HG03095 (cell line): ENCODE data around the gene MAP3K15.

Source experiments
- ATAC-seq: cut with Tn5 transposase; IDR thresholded peaks from one replicate; pipeline ENCODE4 v1.9.1; 2021; ENCODE audit warnings: moderate library complexity; ENCODE audit not compliant: unreplicated experiment

Gene MAP3K15

GRCh38 chrX:19514791-19515614 lies at the start of gene MAP3K15:
TSS of gene MAP3K15 (minus strand) at chrX:19515508. CDS start at chrX:19515261, 247 bp downstream.
- no peak for ATAC-seq

- ATAC-seq = no peak
Measured at GRCh38 chrX:19564606-19565005, 49.3 kb upstream of the MAP3K15 start.

GRCh38 chrX:19563746-19564145 lies 48.4 kb upstream of the MAP3K15 start:
- peak; percentile 40 for ATAC-seq

GRCh38 chrX:19563327-19563726 lies 48.0 kb upstream of the MAP3K15 start:
- peak; percentile 56 for ATAC-seq

GRCh38 chrX:19560611-19561010 lies 45.3 kb upstream of the MAP3K15 start:
- no peak for ATAC-seq

- no peak for ATAC-seq
Measured at GRCh38 chrX:19557822-19558221, 42.5 kb upstream of the MAP3K15 start.

- ATAC-seq = no peak
Measured at GRCh38 chrX:19556202-19556601, 40.9 kb upstream of the MAP3K15 start.

GRCh38 chrX:19555683-19556082 lies 40.4 kb upstream of the MAP3K15 start:
- no peak for ATAC-seq

GRCh38 chrX:19555236-19555635 lies 39.9 kb upstream of the MAP3K15 start:
- ATAC-seq = no peak

- no peak for ATAC-seq
Measured at GRCh38 chrX:19554786-19555185, 39.5 kb upstream of the MAP3K15 start.

- no peak for ATAC-seq
Measured at GRCh38 chrX:19552793-19553192, 37.5 kb upstream of the MAP3K15 start.

GRCh38 chrX:19549838-19550237 lies 34.5 kb upstream of the MAP3K15 start:
- ATAC-seq = no peak

GRCh38 chrX:19548934-19549333 lies 33.6 kb upstream of the MAP3K15 start:
- no peak for ATAC-seq

GRCh38 chrX:19548279-19548678 lies 33.0 kb upstream of the MAP3K15 start:
- no peak for ATAC-seq

- no peak for ATAC-seq
Measured at GRCh38 chrX:19545651-19546050, 30.3 kb upstream of the MAP3K15 start.

GRCh38 chrX:19544693-19545305 lies 29.5 kb upstream of the MAP3K15 start:
- ATAC-seq = no peak

GRCh38 chrX:19543951-19544381 lies 28.7 kb upstream of the MAP3K15 start:
- ATAC-seq = no peak

GRCh38 chrX:19543020-19543715 lies 27.9 kb upstream of the MAP3K15 start:
- no peak for ATAC-seq

GRCh38 chrX:19541931-19542330 lies 26.6 kb upstream of the MAP3K15 start:
- ATAC-seq = no peak

- no peak for ATAC-seq
Measured at GRCh38 chrX:19541196-19541595, 25.9 kb upstream of the MAP3K15 start.

GRCh38 chrX:19540076-19540475 lies 24.8 kb upstream of the MAP3K15 start:
- no peak for ATAC-seq

GRCh38 chrX:19539665-19540064 lies 24.4 kb upstream of the MAP3K15 start:
- no peak for ATAC-seq
